GM18870 (cell line): ENCODE data around the gene LHFPL5.

Experiments
- ATAC-seq: cut with Tn5 transposase; IDR thresholded peaks from one replicate; pipeline ENCODE4 v1.9.1; 2021; ENCODE audit warnings: moderate library complexity; ENCODE audit not compliant: unreplicated experiment

Gene LHFPL5

DNA sequence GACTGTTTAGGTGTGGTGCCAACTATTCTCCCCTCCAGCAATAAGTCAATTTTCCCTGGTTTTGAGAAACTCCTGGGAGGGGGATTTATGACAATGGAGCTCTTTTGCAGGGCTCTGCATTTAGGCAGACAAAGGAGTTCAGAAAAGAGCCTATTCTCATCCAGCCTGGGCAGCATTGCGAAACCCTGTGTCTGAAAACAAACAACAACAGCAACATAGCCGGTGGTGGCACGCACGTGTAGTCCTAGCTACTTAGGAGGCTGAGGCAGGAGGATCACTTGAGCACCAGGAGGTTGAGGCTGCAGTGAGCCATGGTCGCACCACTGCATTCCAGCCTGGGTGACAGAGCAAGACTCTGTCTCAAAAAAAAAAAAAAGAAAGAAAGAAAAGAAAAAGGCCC lies 14.5 kb upstream of the LHFPL5 start:
- no peak for ATAC-seq

DNA sequence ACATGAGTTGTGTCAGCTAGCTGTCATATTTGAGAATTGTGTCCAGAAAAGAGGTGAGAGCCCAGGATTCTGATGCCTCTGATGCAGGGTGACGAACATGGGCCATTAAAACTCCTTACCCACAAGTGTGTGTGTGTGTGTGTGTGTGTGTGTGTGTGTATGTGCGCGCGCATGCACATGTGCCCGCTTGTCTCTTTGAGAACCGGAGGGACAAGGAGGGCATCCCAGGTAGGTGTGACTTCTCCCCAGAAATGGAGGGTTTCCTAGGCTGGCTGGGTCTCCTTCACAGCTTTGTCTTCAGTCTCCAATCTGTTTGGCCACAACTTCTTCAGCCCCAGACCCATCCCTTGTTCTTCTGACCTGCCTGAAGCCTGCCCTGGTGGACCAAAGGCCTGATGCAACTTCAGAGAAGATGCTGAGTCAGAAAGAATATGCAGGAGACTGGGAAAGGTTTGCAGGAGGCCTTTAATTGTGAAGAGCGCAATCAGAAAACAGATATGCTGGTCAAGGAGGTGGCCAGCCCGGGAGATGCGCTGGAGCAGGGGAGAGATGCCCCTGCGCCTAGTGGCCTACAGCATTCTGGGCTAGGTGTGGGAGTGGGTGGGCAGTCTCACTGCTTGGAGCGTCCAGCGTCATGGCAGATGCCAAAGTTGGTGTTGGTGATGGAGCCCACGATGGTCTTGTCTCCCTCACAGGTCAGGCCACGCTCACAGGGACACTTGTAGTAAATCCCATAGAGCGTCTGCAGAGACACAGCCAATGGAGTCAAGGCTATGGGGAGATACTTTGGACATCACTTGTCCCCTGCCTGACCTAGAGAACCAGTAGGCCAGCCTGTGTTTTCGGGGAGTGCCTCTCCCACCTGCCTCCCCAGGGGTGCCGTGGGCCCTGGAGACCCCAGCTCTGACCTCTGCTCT lies 10.4 kb upstream of the LHFPL5 start:
- no peak for ATAC-seq

DNA sequence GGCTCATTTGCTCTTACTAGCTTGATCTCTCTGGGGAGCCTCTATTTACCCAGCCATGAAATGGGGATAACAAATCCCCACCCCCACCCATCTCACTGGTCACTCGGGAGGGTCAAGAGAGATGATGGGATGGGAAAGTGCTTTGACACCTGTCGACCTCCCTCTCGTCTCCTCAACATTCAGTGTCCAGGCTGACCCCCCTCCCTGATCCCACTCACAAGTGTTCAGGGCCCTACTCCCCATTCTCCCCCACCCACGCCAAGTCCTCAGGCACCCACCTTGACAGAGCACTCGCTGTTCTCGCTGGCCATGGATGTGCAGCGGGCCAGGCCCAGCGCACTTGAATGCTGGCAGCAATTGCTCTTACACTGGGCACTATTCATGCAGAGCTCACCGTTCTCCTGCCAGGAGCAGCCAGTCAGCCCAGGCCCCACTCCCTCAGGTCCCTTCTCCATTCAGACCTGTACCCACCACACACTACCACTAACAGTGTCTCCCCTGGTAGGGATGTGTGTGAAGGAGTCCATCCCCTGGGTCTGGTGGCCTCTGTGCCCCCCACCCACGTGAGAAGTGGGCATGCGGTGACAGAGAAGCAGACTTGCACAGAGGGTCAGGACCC lies 9.6 kb upstream of the LHFPL5 start:
- ATAC-seq = no peak

DNA sequence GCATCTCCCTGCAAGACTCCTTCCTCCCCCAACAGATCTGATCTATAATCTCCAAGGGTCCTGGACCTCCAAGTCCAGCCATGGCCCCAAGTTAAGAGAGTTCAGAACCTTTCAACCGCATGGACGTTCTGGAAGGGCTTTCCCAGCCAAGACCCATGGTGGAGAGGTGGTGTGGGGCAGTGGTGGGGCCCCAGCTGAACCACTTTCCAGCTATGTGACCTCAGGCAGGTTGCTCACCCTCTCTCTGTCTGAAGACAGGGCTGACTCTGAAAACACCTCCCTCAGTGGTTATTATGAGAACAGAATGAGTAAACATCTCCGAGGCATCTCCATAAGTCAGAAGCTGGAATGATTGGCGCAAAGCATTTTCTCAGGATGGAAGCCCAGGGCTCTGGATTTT lies 8.9 kb upstream of the LHFPL5 start:
- ATAC-seq = no peak

DNA sequence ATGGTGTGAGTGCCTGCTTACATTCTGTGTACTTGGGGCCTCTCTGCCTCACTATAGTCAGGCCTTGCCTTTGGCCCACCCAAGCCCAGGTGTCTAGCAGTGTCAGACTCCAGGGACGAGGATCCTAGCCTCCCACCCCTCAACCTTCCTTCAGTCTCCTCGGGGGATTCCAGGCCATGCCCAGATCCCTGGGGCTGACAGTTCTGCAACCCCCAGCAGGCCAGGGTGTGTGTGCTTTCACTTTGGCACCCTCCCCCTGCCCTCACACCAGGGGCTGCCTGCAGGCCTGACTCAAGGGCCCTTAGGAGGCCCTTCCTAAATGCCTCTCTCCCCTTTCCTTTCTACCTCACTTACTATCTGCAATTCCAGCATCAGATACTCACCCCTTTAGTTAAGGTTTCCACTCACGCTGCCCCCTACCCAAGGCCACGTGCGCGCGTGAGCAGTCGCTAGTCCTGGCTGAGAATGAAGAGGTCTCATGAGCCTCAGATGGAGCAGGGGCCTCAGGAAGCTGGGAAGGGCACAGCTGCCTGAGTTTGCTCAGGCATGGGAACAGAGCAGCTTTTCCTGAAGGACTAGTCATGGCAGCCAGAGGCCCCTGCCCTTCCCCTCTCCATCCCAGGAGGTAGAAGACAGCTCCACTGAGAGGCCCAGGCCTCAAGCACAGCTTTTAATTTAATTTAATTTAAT lies 7.2 kb upstream of the LHFPL5 start:
- no peak for ATAC-seq

DNA sequence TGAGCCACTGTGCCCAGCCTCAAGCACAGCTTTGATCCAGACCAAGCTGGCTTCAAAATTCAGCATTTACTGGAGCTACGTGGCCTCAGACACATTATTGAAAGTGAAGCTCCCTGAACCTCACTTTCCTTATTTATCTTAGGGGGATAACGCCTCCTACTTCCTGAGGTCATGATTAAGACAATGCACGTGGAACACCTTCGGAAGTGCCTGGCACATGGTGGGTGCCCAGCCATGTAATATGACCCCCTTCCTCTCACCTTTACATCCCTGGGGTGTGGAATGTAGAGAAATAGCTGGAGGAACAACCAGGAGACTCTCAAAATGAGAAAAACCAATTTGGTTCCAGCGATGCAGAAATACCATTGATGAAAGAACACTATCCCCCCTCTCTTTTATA lies 6.4 kb upstream of the LHFPL5 start:
- ATAC-seq = no peak

DNA sequence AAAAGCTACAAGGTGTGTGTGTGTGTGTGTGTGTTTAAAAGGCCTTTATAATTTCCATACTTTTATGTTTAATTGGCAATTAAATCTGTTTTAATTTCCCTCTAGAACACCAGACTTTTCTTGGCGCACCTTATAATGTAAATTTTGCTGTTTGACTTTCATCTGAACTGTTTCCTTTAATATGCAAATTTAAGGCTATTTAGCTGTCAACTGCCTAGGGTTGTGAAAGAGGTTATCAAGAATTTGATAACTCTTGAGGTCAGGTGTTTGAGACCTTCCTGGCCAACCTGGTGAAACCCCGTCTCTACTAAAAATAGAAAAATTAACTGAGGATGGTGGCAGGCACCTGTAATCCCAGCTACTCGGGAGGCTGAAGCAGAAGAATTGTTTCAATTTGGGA lies 4.0 kb upstream of the LHFPL5 start:
- ATAC-seq = no peak

DNA sequence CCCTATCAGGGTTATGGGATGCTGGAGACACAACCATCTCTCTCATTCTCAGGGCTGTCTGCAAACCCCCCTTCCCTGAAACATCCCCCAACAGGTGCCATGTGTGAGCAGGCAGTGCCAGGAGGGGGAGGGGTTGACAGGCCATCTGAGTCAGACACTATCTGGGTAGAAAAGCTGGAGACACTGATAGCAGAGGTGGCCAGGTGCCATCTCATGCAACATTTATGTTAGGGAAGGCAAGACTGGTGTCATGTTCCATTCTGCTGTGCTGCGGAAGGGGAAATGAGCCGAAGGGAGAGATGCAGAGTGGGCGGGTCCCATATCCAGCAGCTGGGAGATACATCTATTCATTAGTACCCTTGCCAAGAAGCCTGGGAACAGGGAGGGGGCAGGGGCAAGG lies 3.5 kb downstream of the LHFPL5 start:
- ATAC-seq = no peak

DNA sequence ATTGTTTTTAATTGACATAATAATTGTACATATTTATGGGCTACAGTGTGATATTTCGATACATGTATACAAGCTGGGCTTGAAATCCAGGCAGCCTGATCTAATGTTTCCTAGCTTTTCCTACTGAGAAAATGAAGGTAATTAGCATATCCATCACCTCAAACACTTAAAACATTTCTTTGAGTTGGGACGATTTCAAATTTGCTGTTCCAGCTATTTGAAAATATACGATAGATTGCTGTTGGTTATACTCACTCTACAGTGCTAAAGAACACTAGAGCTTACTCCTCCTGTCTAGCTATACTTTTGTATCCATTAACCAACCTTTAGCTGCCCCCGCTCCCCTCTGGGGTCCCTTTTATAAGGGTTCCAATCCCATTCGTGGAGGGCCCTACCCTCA lies 4.7 kb downstream of the LHFPL5 start:
- ATAC-seq = no peak

DNA sequence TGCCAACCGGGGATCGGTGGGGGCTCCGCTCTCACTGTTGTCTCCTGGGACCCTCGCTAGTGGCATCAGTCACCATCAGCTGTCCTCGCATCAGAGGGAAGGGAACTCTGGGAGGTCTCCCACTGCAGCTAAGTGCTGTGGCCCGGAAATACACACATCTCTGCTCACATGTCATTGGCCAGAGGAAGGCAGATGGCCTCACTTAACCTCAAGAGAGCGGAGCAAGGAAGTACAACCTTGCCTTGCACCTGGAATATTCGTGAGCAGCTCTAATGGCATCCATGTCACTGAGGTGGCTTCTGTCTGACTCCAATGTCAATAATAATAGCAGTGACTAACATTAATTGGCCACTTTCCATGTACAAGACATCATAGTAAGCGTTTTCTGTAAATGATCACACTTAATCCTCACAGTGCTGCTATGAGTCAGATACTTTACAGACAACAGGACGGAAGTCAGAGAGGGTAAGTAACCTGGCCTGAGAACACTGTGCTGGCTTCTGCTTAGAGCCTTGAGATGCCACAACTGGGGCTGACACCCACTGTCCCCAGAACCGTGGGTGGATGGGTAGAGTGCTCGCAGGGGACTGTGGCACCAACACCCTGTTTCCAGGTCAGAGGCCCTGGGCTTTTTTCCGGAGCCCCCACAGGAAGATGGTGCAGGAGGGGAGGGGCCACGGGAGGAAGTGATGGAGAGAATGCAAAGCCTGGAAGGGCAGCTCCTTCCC lies 6.0 kb downstream of the LHFPL5 start:
- ATAC-seq = no peak

DNA sequence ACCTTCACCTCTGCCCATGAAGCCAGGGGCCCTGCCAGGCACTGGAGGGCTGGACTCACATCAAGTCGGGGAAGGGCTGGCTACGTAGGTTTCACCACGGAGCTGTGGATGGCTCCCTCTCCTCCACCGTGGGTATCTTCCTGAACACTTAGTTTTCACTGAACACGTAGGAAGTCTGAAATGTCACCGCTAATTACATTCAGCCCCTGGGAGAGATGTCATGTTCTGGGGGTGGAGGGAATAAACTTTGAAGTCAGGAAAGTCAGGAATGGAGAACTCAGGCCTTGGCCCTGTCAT lies 6.5 kb downstream of the LHFPL5 start:
- no peak for ATAC-seq

DNA sequence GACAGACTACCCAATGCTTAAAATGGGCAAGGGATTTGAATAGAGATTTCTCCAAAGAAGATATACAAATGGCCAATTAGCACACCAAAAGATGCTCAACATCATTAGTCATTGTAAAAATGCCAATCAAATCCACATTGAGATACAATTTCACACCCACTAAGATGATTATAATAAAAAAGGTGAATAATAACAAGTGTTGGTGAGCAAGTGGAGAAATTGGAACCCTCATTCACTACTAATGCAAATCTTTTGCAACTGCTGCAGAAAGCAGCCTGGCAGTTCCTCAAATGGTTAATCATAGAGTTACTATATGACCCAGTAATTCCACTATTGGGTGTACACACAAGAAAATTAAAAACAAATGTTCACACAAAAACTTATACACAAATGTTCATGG lies 12.4 kb downstream of the LHFPL5 start:
- no peak for ATAC-seq

DNA sequence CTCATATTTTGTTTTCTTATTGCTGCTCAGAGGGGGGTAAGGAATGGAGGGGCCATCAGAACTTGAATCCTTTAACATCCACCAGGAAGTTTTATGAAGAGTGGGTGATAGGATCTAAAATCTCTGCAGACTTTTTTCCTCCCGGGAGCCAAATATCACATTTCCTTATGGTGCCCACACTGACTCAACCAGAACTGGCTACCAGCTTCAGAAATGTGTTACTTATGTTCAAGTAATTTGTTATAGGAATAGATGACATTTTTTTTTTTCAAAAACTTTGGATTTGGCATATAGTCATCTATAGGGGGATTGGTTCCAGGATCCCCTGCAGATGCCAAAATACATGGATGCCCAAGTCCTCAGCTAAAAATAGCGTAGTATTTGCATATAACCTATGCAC lies 18.4 kb downstream of the LHFPL5 start:
- ATAC-seq = no peak

DNA sequence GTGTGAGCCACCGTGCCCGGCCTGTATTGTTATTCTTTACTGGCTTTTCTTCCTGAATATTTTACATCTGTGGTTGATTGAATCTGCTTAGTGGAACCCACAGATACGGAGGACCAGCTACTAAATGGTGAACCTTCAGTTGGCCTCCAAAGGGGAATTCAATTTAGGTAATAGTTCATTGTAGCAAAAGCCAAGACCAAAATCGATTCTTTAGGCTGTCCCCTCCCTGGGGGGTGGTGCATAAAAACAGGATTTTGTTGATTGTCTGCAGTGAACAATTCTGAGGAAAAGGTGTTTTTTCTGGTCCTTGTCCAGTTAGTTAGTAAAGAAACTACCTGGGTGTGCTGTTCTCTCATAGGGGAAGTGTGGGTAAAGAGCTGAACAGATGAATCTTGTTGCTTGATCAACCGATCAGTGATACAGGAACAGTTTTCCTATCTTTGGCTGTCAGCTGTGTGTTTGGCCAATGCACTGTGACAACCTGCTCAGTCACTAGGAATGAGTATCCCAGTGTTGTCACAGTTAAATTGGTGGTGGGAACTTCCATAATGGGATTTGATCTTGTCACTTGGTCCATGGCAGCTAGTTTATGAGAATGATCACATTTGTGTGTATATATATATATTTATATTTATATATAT lies 19.5 kb downstream of the LHFPL5 start:
- no peak for ATAC-seq

DNA sequence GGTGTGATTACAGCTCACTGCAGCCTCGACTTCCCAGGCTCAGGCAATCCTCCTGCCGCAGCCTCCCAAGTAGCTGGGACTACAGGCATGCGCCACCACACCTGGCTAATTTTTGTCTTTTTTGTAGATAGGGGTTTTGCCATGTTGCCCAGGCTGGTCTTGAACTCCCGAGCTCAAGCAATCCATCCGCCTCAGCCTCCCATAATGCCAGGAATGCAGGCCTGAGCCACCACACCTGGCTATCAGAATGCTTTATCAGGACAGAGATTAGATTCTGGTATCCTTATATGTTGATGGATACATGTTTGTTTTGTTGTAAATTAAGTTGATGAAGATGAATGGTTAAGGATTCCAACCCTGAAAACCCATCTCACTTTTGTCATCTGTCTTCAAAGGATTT lies 24.2 kb downstream of the LHFPL5 start:
- no peak for ATAC-seq

DNA sequence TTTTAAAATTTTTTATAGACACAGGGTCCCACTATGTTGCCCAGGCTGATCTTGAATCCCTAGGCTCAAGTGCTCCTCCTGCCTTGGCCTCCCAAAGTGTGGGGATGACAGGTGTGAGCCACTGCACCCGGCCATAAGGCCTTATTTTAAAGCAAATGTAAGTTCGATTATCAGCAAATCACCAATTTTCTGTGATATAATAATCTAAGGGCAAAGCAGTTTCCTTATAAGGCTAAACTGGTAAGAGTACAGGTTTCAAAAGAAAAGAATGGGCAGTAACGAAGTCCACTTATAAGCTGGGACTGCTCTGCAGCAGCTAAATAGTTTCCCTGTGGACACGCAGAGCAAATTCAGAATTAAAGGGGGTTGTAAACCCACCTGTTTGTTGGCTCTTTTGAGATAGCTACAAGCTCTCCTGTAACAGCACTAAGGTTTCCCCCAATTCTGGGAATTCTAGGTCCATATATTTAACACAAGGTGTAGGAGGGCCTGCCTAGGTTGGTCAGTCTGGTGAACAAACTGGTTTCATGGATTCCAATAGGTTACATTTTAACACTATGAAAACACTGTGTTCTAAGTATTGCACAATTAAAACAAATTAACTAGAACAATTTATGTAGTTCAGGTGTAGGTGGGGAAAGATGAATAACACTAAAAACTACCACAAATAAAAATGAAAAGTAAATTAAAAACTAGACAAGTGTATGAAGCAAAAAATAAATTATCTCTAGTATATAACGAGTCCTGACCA lies 26.3 kb downstream of the LHFPL5 start:
- ATAC-seq = no peak

DNA sequence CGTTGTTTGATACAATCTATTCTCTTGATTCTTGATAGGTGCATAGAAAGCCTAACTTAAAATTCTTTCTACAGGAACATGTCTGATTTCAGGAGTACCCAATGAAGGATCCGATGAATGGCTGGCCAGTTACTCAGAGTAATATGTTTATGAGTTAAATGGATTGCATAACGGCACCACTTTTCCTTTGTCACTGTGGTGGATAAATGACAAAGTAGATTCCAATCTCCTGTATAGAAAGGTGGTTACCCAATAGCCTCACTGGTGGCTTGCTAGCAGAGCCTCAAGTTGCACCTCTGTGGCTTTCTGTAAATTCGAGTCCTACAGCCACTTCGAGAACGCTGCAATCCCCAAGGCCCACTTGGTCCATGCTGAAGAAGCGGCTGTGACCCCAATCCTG lies 28.4 kb downstream of the LHFPL5 start:
- no peak for ATAC-seq

DNA sequence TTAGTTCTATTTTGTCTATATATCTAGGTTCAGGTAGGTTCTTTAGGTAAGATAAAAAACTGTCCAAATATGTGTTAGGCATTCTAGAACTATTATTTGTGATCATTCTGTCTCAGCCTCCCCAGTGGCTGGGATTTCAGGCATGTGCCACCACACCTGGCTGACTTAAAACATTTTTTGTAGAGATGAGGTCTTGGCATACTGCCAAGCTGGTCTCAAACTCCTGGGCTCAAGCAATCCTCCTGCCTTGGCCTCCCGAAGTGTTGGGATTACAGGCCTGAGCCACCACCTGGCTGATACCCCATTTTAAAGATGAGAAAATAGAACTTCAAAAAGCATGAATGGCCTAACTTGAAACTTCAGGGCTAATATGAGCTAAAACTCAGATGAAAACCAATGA lies 33.9 kb downstream of the LHFPL5 start:
- no peak for ATAC-seq

DNA sequence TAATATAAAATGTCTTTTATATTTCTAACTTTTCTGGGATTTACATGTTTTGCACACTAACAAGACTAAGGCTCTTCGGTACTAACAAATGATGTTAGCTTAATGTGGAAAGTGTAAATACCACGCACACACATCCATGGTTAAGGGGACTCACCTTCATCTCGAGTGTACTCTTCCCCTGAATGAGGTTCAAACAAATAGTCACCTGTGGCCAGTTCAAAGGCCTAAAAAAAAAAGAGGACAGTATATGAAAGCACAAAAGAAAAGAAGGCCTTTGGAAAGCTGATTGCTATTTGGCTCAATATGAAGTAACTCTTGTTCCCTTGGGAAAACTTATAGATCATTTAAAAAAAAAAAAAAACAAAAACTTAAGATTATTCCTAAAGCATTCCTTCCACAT lies 37.2 kb downstream of the LHFPL5 start:
- ATAC-seq = no peak

DNA sequence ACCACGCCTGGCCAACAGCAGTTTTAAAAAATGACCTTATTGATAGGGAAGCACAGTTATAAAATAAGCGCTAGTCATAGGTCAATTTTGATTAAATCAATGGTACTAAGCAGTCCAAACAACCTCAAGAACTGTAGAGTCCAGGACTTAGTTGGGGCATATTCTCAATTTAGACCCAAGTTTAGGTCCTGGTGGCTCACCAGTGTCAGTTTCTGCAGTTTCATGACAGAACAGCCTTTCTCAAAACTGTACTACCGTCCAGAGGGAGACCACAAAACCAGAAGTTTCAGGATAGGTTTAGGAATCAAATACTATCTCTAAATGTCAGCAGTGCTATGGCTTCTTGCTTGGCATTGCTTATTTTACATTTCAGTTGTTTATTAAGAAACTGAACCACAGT lies 39.1 kb downstream of the LHFPL5 start:
- ATAC-seq = no peak
